Uterus (tissue), 2 donors: ENCODE measurements around the gene CD300E.

Source experiments
- CTCF ChIP-seq, 4 experiments: fragments of 200-600 bp in 2 of 4; fragments of 450-650 bp in 2 of 4; sonication (generic) in 2 of 4; IDR thresholded peaks; one replicate each; pipeline ENCODE4 v1.5.1; 2016 to 2019; ENCODE audit warnings: antibody characterized with exemption in 4 of 4, mild to moderate bottlenecking in 2 of 4, moderate library complexity in 1 of 4
- POLR2A ChIP-seq, 2 donors: fragments of 450-650 bp; IDR thresholded peaks; one replicate each; pipeline ENCODE4 v1.6.1; 2016; ENCODE audit warnings: antibody characterized with exemption in 2 of 2, mild to moderate bottlenecking in 1 of 2, moderate library complexity in 1 of 2

GRCh38 chr17:74604761-74605160 is 18.8 kb downstream of the CD300E start:
- TF ChIP-seq CTCF (IDR thresholded peaks at IDR 0.05): no peak
- no peak for TF ChIP-seq POLR2A (IDR thresholded peaks at IDR 0.05)
